ENCODE measurements around the gene FAM50A.
"Not testable (repeated sequence)": the region's sequence is repeated elsewhere in the genome, so short reads cannot be mapped to it uniquely, and the experiment has no call there.

FAM50A gene

DNA sequence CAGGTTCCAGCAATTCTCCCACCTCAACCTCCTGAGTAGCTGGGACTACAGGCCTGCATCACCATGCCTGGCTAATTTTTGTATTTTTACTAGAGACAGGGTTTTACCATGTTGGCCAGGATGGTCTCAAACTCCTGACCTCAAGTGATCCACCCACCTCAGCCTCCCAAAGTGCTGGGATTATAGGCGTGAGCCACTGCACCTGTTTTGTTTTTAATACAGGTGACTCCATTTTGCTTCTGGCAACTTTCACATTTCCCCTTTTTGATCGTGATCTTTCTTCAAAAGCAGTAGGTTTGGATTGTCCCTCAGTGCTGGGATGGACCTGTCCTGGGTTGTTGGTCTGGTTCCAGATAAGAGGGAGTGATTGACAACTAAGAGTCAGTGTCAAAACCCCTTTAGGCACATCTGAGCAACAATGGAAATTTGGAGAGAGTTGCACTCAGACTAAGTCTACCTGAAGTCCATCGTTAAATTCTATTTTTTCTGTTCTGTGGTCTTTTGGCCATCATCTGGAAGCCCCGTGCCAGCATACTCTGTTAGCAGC lies 52.7 kb downstream of the FAM50A start:
- H3K4me3 Mint-ChIP-seq; H3K9me3 Mint-ChIP-seq; H3K4me1 Mint-ChIP-seq (ENCODE audit: low read depth); H3K36me3 Mint-ChIP-seq (ENCODE audit: low read depth); H3K27me3 Mint-ChIP-seq; H3K27ac Mint-ChIP-seq; intact Hi-C loops (cut with micrococcal nuclease): not testable (repeated sequence)

Data from dendritic cell treated with granulocyte-macrophage colony-stimulating factor and Interleukin-4, amounts not matched to agents 40 ng/mL and 50 ng/mL, for 4 days (primary cell).